ENCODE data around the gene BLOC1S6. TPM values are rescaled to one million over a fixed set of nuclear protein-coding genes. Genes with fewer than 3 reads are reported as not detected.

BLOC1S6 gene
- total and polyA plus RNA-seq, 4 donors: 13.3 to 37.0 (median 21.5) TPM

- TF ChIP-seq RXRA (IDR thresholded peaks at IDR 0.05): no peak
These were observed 67.6 kb downstream of the BLOC1S6 start (continued) for GRCh38 chr15:45654749-45655148.

GRCh38 chr15:45657254-45657653 lies 70.1 kb downstream of the BLOC1S6 start:
- Histone ChIP-seq H3K27me3 (ENCODE audit: control insufficient read depth in 4 of 4, insufficient read depth in 4 of 4, low read length in 3 of 4) (no peaks in the 10 kb centered on the region), H3K27ac (ENCODE audit: low read depth in 1 of 2, low read length in 2 of 2) (no peak overlapping the region), H3K9ac (ENCODE audit: low read depth in 1 of 2, low read length in 2 of 2) (no peak overlapping the region), H3K36me3 (ENCODE audit: control insufficient read depth in 4 of 4, insufficient read depth in 3 of 4, low read depth in 1 of 4, low read length in 3 of 4) (peaks cover 0 to 19% (median 10%) of the 10 kb centered on the region in 4 donors), H3K9me3 (ENCODE audit: control insufficient read depth in 4 of 4, low read length in 3 of 4) (no peaks in the 10 kb centered on the region), H3K4me3 (ENCODE audit: low read depth in 1 of 3, low read length in 3 of 3) (no peak overlapping the region), H3K4me1 (ENCODE audit: control insufficient read depth in 4 of 4, insufficient read depth in 4 of 4, low read length in 3 of 4) (peaks cover 3 to 14% (median 8%) of the 10 kb centered on the region in 4 donors)
- 60% methylated on average over 2 of the region's 2 CpGs for WGBS
- TF ChIP-seq ATF3 (IDR thresholded peaks at IDR 0.05) (no peak), TAF1 (conservative IDR thresholded peaks at IDR 0.05) (no peak), RAD21 (IDR thresholded peaks at IDR 0.05) (no peak), RXRA (IDR thresholded peaks at IDR 0.05) (no peak), HNF4A (conservative IDR thresholded peaks at IDR 0.05) (no peak), FOXA2 (IDR thresholded peaks at IDR 0.05) (no peak), JUND (IDR thresholded peaks at IDR 0.05) (no peak), SP1 (IDR thresholded peaks at IDR 0.05) (no peak), EGR1 (IDR thresholded peaks at IDR 0.05; ENCODE audit: low read depth in 2 of 2) (no peak), NR2F2 (IDR thresholded peaks at IDR 0.05) (no peak), YY1 (IDR thresholded peaks at IDR 0.05) (no peak), HNF4G (IDR thresholded peaks at IDR 0.05) (no peak), REST (IDR thresholded peaks at IDR 0.05) (no peak)
- no peak for DNase-seq (ENCODE audit: low spot score)

GRCh38 chr15:45657764-45658545 lies 70.8 kb downstream of the BLOC1S6 start:
- Histone ChIP-seq H3K9ac (ENCODE audit: low read depth in 1 of 2, low read length in 2 of 2) (no peak overlapping the region), H3K27ac (ENCODE audit: low read depth in 1 of 2, low read length in 2 of 2) (no peak overlapping the region), H3K4me1 (ENCODE audit: control insufficient read depth in 4 of 4, insufficient read depth in 4 of 4, low read length in 3 of 4) (peaks cover 3 to 14% (median 8%) of the 10 kb centered on the region in 4 donors), H3K27me3 (ENCODE audit: control insufficient read depth in 4 of 4, insufficient read depth in 4 of 4, low read length in 3 of 4) (no peaks in the 10 kb centered on the region), H3K9me3 (ENCODE audit: control insufficient read depth in 4 of 4, low read length in 3 of 4) (no peaks in the 10 kb centered on the region), H3K36me3 (ENCODE audit: control insufficient read depth in 4 of 4, insufficient read depth in 3 of 4, low read depth in 1 of 4, low read length in 3 of 4) (peaks cover under 1 to 26% (median 13%) of the 10 kb centered on the region in 4 donors), H3K4me3 (ENCODE audit: low read depth in 1 of 3, low read length in 3 of 3) (no peak overlapping the region)
- no peak for TF ChIP-seq REST (IDR thresholded peaks at IDR 0.05)
- DNase-seq (ENCODE audit: low spot score): no peak
- 81% methylated on average over 8 of the region's 8 CpGs for WGBS

Small RNA genes lying within 50 kb of the gene (small RNA-seq; reads per million reads assigned to genes)
- gene DPPA5P2 (not detected), gene RF00019 (not detected)

Other genes with a start within 250 kb of the BLOC1S6 start
- gene GATM, start 208.8 kb upstream of the BLOC1S6 start, total RNA-seq: 1,000 to 10,000 TPM in 1 of 2 donors, 100 to 1,000 TPM in 1; 720 to 1,079 TPM
- gene GATM, start 208.8 kb upstream of the BLOC1S6 start, polyA plus RNA-seq: 100 to 1,000 TPM; 401 to 627 TPM
- gene SLC30A4, start 64.6 kb upstream of the BLOC1S6 start, total RNA-seq: 1 to 10 TPM; 2.7 to 5.6 TPM
- gene SLC30A4, start 64.6 kb upstream of the BLOC1S6 start, polyA plus RNA-seq: 1 to 10 TPM in 1 of 2 donors, under 1 TPM in 1; 0.69 to 2.7 TPM
- 10 to 100 TPM; 29.6 to 41.7 TPM for gene SQOR, start 47.6 kb downstream of the BLOC1S6 start, total RNA-seq
- gene SQOR, start 47.6 kb downstream of the BLOC1S6 start, polyA plus RNA-seq: 10 to 100 TPM; 31.1 to 39.1 TPM